Measurements from ENCODE around the gene ICAM4.

The ICAM4 gene

DNA sequence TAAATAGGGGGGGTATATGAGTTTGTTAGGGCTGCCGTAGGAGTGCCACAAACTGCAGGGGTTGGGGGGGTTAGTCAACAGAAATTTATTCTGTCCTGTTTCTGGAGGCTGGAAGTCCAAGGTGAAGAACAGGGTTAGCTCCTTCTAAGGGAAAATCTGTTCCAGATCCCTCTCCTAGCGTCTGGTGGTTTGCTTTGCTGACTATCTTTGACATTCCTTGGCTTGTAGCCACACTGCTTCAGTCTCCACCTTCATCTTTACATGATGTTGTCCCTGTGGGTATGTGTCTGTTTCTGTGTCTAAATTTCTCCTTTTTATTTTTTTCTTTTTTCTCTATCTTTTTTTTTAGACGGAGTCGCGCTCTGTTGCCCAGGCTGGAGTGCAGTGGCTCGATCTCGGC, 24.0 kb upstream of the ICAM4 start:
- peak; percentile 40 for DNase-seq (ENCODE audit: low read depth)
- TF ChIP-seq, protein P1, sequence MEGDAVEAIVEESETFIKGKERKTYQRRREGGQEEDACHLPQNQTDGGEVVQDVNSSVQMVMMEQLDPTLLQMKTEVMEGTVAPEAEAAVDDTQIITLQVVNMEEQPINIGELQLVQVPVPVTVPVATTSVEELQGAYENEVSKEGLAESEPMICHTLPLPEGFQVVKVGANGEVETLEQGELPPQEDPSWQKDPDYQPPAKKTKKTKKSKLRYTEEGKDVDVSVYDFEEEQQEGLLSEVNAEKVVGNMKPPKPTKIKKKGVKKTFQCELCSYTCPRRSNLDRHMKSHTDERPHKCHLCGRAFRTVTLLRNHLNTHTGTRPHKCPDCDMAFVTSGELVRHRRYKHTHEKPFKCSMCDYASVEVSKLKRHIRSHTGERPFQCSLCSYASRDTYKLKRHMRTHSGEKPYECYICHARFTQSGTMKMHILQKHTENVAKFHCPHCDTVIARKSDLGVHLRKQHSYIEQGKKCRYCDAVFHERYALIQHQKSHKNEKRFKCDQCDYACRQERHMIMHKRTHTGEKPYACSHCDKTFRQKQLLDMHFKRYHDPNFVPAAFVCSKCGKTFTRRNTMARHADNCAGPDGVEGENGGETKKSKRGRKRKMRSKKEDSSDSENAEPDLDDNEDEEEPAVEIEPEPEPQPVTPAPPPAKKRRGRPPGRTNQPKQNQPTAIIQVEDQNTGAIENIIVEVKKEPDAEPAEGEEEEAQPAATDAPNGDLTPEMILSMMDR (IDR thresholded peaks at IDR 0.05; ENCODE audit: low read depth, low read length): no peak
- TF ChIP-seq, protein P2, sequence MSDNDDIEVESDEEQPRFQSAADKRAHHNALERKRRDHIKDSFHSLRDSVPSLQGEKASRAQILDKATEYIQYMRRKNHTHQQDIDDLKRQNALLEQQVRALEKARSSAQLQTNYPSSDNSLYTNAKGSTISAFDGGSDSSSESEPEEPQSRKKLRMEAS (IDR thresholded peaks at IDR 0.05; ENCODE audit: low read depth, low read length): no peak
- TF ChIP-seq MYC (IDR thresholded peaks at IDR 0.05; ENCODE audit: low read depth, low read length) (no peak), POLR2A (IDR thresholded peaks at IDR 0.05; ENCODE audit: extremely low read depth, insufficient read length) (no peak)
- no peak overlapping the region for H3K4me3 ChIP-seq (ENCODE audit: low read depth, low read length)

DNA sequence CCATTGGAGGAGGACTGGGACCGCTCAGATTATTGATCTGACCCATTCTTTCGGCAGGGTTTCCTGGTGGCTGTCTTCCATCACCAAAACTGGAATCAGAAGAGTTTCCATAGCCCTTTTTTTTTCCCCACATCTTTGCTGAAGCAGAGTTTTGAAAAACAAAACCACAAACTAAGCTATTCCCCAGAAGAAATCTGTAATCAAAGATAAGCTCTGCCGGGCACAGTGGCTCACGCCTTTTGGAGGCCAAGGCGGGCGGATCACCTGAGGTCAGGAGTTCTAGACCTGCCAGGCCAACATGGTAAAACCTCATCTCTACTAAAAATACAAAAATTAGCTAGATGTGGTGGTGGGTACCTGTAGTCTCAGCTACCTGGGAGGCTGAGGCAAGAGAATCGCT, 20.0 kb upstream of the ICAM4 start:
- H3K4me3 ChIP-seq (ENCODE audit: low read depth, low read length): no peak overlapping the region
- TF ChIP-seq, protein P1 (IDR thresholded peaks at IDR 0.05; ENCODE audit: low read depth, low read length): no peak
- no peak for TF ChIP-seq POLR2A (IDR thresholded peaks at IDR 0.05; ENCODE audit: extremely low read depth, insufficient read length)
- no peak for TF ChIP-seq MYC (IDR thresholded peaks at IDR 0.05; ENCODE audit: low read depth, low read length)
- TF ChIP-seq, protein P2 (IDR thresholded peaks at IDR 0.05; ENCODE audit: low read depth, low read length): no peak
- DNase-seq (ENCODE audit: low read depth): no peak

DNA sequence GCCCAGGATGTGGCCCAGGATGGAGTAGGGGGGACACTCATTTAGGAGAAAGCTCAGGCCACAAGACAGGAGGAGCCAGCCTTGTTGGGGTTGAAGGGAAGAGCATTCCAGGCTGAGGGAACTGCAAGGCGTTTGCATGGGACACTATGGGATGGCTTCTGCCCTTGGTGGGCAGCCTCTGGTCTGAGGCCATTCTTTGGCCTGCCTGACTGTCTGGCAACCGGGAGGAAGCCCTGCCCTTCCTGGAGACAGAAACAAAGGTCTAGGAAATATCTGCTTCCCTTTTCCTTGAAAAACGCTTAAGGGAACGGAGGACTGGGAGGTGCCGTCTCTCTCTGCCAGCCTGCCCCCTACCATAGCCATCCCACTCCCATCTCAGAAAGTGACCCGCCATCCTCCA, 18.7 kb upstream of the ICAM4 start:
- TF ChIP-seq, protein P2 (IDR thresholded peaks at IDR 0.05; ENCODE audit: low read depth, low read length): no peak
- TF ChIP-seq POLR2A (IDR thresholded peaks at IDR 0.05; ENCODE audit: extremely low read depth, insufficient read length): no peak
- TF ChIP-seq, protein P1 (IDR thresholded peaks at IDR 0.05; ENCODE audit: low read depth, low read length): no peak
- TF ChIP-seq MYC (IDR thresholded peaks at IDR 0.05; ENCODE audit: low read depth, low read length): no peak
- no peak overlapping the region for H3K4me3 ChIP-seq (ENCODE audit: low read depth, low read length)
- peak; percentile 36 for DNase-seq (ENCODE audit: low read depth)

DNA sequence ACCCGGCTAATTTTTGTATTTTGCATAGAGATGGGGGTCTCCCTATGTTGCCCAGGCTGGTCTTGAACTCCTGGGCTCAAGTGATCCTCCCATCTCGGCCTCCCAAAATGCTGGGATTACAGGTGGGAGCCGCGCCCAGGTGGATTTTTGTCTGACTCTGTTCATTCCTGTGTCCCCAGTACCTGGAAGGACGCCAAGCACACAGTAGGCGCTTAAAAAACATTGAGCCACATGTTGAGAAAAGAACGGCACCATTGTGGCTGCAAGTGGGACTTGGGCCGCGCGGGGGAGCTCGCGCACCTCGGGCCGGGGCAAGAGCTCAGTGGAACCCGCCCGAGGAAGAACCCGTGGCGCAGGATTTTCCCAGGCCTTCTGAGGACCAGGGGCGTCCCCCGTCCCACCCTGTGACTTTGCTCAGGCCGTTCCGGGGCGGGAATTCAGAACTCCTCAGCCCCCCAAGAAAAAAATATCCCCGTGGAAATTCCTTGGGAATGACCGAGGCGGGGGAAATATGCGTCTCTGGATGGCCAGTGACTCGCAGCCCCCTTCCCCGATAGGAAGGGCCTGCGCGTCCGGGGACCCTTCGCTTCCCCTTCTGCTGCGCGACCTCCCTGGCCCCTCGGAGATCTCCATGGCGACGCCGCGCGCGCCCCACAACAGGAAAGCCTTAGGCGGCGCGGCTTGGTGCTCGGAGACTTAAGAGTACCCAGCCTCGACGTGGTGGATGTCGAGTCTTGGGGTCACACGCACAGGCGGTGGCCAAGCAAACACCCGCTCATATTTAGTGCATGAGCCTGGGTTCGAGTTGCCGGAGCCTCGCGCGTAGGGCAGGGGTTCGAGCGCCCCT, 17.2 kb upstream of the ICAM4 start:
- peak overlapping the region; percentile 41 for H3K4me3 ChIP-seq (ENCODE audit: low read depth, low read length)
- DNase-seq (ENCODE audit: low read depth): peak; percentile 99
- TF ChIP-seq POLR2A (IDR thresholded peaks at IDR 0.05; ENCODE audit: extremely low read depth, insufficient read length): no peak
- TF ChIP-seq, protein P2 (IDR thresholded peaks at IDR 0.05; ENCODE audit: low read depth, low read length): no peak
- TF ChIP-seq, protein P1 (IDR thresholded peaks at IDR 0.05; ENCODE audit: low read depth, low read length): peak; percentile 100

DNA sequence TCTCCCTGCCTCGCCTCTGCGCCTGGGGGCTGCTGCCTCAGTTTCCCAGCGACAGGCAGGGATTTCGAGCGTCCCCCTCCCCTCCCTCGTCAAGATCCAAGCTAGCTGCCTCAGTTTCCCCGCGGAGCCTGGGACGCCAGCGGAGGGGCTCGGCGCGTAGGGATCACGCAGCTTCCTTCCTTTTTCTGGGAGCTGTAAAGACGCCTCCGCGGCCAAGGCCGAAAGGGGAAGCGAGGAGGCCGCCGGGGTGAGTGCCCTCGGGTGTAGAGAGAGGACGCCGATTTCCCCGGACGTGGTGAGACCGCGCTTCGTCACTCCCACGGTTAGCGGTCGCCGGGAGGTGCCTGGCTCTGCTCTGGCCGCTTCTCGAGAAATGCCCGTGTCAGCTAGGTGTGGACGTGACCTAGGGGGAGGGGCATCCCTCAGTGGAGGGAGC, 16.6 kb upstream of the ICAM4 start:
- peak overlapping the region; percentile 42 for H3K4me3 ChIP-seq (ENCODE audit: low read depth, low read length)
- peak; percentile 100 for DNase-seq (ENCODE audit: low read depth)
- no peak for TF ChIP-seq POLR2A (IDR thresholded peaks at IDR 0.05; ENCODE audit: extremely low read depth, insufficient read length)
- TF ChIP-seq, protein P2 (IDR thresholded peaks at IDR 0.05; ENCODE audit: low read depth, low read length): no peak
- no peak for TF ChIP-seq MYC (IDR thresholded peaks at IDR 0.05; ENCODE audit: low read depth, low read length)
- TF ChIP-seq, protein P1 (IDR thresholded peaks at IDR 0.05; ENCODE audit: low read depth, low read length): no peak

Measured in NB4 (cell line).